HG03039 (cell line): Measurements from ENCODE around the gene VTCN1.
"Not testable (repeated sequence)": the region's sequence is repeated elsewhere in the genome, so short reads cannot be mapped to it uniquely, and the experiment has no call there.

Experiments used
- ATAC-seq: cut with Tn5 transposase; IDR thresholded peaks from one replicate; pipeline ENCODE4 v1.9.1; 2021; ENCODE audit warnings: mild to moderate bottlenecking, moderate library complexity; ENCODE audit not compliant: unreplicated experiment

VTCN1 gene

GRCh38 chr1:117210831-117211261, at the start of gene VTCN1:
Gene VTCN1 (minus strand): TSS chr1:117210927. CDS start chr1:117210855, 72 bp downstream.
- no peak for ATAC-seq

DNA sequence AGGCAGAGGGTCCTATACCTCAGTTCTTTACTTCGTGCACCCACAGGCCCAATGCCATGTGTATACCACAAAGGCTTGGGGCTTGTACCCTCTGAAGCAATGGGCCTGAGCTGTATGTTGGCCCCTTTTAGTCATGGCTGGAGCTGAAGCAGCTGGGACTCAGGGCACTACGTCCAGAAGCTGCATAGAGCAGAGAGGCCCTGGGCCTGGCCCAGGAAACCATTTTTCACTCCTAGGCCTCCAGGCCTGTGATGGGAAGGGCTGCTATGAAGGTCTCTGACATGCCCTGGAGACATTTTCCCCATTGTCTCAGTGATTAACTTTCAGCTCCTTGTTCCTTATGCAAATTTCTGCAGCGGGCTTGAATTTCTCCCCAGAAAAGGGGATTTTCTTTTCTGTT, 48.1 kb upstream of the VTCN1 start:
- no peak for ATAC-seq

GRCh38 chr1:117258075-117258474, 47.3 kb upstream of the VTCN1 start:
- not testable (repeated sequence) for ATAC-seq

GRCh38 chr1:117257291-117257690, 46.6 kb upstream of the VTCN1 start:
- no peak for ATAC-seq

GRCh38 chr1:117250061-117250606, 39.4 kb upstream of the VTCN1 start:
- no peak for ATAC-seq

GRCh38 chr1:117244971-117245370, 34.2 kb upstream of the VTCN1 start:
- ATAC-seq, result no peak

- ATAC-seq, result no peak
These were observed 33.6 kb upstream of the VTCN1 start for GRCh38 chr1:117244306-117244705.

- ATAC-seq, result no peak
These were observed 30.8 kb upstream of the VTCN1 start for GRCh38 chr1:117241512-117241911.

DNA sequence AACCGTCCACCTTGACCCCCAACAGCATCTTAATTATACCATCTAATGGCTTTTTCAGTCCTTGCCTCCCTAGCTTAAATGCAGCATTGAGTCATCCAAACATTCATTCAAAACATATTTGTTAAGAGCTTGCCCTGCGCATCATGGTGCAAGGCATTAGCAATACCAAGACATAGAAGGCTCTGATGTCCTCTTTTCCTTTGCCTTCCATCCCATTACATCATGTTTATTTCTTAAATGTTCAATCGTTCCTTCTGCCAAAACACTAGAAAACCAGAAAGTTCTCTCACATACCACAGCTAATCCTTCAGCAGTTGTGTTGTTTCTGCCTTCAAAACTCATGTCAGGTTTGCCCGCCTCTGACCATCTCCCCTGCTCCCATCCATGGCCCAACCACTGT, 29.8 kb upstream of the VTCN1 start:
- ATAC-seq, result no peak

DNA sequence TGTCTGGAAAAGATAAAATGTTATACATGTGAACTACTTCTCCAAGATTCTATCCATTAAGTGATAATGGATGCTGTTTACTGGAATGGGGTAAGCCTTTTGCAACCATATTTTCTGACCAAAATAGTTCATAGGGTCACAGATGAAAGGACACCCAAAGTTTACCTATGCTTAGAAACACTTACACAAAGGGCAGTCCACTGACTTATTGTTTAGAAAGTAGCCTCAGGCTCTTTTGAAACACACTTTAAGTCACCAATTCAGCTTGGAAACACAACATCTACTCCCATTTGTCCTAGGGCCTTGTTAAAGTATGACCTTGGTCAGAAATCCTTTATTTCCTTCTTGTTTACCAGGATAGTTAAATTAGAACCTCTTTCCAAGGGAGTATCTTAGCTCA, 28.7 kb upstream of the VTCN1 start:
- no peak for ATAC-seq

GRCh38 chr1:117237726-117238381, 27.1 kb upstream of the VTCN1 start:
- no peak for ATAC-seq

DNA sequence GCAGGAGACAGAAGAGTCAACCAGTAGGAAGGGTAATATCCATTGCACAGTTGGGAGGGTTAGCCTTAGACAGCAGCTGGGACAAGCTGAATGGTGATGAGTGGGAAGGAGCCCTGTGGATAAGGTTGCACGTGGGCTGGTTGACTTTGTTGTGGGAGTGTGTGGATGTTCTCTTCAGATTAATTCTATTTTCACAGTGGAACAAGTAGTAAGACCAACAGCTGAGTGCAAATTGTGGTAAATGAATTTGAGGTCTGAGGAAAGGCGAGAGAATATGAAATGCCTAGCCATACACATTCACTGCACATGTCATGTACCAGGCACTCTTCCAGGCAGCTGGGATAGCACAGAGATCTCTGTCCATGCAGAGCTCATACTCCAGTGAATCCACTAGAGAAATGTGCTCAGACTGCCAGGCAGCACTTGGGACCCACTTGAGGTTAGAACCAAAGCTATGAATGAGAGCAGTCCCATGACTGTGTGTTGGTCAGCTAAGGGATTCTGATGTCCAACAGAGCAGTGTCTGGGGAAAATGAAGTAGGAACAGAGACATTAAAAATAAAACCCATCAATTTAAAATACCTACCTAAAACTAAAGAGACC, 25.2 kb upstream of the VTCN1 start:
- ATAC-seq, result no peak

DNA sequence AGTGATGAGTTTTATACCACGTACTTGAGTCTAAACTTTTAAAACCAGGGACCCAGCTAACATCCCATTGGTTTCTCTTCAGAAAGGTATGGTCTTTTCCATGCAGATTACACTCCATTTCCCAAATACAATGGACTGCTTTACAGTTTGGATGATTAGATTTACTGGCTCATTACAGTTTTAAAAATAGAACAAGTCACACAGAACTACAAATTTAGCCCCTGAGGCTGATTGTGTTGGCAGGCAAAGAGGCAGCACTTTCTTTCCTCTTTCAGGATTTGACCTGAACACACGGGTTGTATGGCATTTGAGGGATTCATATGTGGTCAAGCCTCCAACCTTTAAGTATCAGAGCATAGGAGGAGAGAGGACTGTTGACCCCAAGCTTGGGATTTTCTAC, 21.8 kb upstream of the VTCN1 start:
- ATAC-seq, result no peak

GRCh38 chr1:117231748-117232373, 21.1 kb upstream of the VTCN1 start:
- ATAC-seq, result no peak

- no peak for ATAC-seq
These were observed 20.6 kb upstream of the VTCN1 start for GRCh38 chr1:117231312-117231711.

DNA sequence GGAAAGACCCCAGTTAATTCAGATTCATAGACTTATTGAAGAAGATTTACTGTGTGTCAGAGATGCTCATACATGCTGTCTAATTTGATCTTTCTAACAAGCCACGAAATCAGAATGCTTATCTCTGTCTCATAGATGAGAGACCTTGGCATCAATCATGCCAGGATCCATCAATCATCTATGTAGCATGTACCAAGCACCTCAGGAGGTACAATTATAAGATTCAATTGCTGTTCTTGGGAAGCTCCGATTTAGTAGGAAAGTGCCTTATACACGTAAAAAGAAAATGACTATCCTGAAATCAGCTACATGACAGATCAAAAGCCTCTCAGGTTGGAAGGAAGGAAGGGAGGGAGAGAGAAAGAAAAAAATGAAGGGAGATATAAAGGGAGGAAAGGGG, 18.5 kb upstream of the VTCN1 start:
- no peak for ATAC-seq

DNA sequence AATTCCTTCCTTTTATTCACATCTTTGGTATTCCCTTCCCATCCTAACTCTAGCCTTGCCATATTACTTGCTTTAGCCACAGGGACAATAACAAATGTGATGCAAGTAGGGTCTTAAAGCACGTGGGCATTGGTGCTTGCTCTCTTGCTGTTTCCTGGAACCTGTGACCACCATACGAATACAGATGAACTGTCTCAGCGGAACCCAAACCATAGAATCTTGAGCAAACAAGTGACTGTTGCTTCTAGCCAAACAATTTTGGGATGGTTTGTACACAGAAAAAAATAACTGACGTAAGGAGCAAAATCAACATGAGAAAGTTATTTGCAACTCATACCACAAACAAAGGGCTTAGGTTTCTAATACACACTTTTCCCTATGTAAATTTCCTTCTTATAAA, 15.2 kb upstream of the VTCN1 start:
- no peak for ATAC-seq

DNA sequence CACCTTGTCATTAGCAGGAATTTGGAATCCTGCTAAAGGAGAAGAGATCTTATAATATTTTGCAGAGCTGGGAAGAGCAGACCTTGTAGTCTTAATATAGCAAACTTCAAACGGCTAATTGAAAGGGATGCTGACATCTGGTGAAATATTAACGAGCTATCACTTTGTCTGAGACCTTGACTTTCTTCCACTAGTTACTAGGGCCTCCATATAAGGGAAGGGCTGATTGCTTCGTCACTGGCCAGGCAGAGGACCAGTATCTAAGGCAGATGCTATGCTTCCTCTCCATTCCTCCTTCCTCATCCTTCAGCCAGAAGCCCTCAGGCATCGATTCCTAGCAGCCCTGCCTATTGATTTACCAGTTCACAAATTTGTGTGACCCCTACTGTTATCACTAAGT, 6.0 kb upstream of the VTCN1 start:
- no peak for ATAC-seq

DNA sequence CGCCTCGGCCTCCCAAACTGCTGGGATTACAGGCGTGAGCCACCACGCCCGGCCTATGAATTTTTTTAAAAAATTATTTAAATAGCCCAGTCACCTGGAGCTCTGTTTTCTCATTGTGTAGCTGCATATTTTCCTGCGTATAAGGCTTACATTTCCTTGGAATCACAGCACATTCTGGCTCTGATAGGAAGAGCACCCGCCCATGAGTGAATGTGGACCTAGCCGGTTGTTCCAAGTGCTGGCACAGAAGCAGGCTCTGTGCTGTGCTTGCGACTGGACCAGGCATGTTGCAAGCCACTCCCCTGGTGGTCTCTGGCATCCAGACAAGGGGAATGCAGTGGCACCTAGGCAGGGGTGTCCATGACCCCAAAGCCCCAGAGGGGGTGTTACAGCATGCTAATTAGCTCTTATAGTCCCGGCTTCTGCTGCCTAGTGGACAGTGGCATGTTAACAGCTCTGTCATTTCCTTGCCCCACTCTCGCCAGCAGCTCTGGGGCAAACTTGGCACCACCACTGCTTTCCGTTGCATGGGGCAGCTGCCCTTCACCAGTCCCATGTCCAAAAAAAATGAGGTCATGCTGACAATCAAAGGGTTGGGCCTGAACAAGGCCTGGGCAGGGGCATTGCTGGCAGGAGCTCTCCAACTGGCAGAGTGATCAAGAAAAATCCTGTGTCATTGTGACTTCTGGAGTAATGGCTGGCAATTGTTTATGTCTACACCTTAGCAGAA, 5.2 kb upstream of the VTCN1 start:
- ATAC-seq, result no peak

GRCh38 chr1:117215019-117215418, 4.3 kb upstream of the VTCN1 start:
- no peak for ATAC-seq

DNA sequence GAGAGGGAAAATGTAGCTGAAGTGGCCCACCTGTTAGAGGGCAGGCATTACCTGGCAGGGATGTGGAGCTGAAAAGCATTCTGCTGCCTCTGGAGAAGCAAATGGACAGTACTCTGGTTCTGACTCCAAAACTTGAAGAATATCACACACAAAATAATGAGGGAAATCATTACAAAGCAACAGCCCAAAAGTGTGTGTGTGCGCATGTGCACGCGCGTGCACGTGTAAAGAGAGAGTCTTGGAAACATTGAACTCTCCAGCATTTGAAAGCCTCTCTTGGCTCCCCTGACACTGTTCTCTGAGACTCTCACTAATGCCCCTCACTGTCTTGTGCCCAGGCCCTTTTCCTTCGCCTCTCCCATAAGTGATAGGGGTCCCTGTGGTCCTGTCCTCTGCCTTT, 2.3 kb upstream of the VTCN1 start:
- ATAC-seq, result no peak
